ENCODE results near the gene CXCL11.
A peak's percentile ranks its signal among the peaks of the same experiment; 100 is the strongest.
"Not testable (repeated sequence)": the region's sequence is repeated elsewhere in the genome, so short reads cannot be mapped to it uniquely, and the experiment has no call there.

Gene CXCL11

DNA sequence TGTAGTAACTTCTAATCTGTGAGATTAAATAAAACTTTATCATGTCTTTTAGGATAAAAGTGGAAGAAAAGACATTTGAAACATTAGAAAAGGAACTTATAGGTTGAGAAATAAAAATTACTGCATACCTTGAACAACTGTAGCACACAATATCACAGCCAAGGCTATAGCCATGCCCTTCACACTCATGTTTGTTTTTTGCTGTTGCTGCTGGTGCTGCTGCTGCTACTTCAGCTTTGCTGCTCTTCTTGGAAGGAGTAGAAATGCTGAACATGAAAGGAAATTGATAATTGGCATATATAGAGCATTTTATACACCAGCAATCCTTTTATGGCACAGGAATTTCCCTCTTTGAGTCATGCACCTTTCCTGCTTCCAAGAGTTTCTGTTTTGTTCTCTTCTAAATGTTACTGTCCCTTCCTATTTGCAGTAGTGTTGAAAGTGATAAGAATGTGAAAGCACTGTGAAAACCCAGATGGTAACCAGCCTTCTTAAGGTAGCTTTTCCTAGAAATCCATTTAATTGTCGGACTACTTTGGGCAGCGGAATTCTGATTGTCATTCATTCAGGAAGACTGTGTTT is at the start of gene CXCL11:
CXCL11 (minus strand) TSS at position 272 of the 582 bp plus-strand sequence; CDS start at position 189, 83 bp downstream.
- DNase-seq, result no peak

DNA sequence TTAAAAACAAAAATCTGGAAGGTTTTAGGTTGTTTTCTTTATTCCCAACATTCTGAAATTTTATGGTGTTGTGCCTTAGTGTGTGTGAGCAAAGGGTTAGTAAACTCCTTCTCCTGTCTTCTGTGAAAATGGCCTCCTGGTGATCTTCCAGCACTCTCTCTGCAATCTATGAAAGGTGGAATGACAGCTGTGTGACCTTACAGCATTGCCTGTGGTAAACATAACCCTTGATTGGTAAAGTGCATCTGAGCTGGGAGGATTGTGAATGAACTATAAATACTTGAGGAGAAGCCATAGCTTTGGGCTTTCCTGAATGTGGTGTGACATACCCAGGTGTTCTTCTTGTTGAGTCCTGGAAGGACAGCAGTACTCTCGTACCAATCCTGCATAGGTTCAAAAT is 48.7 kb upstream of the CXCL11 start:
- no peak for DNase-seq

DNA sequence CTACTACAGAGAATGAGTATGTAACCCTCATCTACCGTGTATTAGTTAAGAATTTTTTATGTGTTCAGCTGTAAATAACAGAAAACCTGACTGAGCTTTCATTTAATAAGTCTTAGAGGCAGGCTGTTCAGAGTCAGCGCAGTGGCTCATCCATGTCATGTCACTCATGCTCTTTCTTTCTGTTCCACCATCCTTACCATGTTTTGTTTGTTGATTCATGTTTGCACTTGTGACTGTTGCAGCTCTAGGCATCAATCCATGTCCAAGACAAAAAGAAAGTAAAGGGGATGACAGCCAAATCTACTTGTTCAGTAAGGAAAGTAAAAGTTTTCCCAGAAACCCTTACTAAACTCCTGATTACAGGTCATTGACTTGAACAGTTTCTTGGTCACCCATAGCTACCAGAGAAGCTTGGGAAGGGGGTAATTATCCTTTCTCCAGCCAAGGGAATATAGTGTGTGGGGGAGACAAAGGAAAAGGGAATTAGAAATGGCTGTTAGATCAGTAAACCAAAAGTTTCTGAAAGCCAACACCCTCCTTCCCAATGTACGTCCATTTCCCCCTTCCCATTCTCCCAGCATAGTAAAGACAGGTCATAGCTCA is 47.6 kb upstream of the CXCL11 start:
- DNase-seq, result no peak

DNA sequence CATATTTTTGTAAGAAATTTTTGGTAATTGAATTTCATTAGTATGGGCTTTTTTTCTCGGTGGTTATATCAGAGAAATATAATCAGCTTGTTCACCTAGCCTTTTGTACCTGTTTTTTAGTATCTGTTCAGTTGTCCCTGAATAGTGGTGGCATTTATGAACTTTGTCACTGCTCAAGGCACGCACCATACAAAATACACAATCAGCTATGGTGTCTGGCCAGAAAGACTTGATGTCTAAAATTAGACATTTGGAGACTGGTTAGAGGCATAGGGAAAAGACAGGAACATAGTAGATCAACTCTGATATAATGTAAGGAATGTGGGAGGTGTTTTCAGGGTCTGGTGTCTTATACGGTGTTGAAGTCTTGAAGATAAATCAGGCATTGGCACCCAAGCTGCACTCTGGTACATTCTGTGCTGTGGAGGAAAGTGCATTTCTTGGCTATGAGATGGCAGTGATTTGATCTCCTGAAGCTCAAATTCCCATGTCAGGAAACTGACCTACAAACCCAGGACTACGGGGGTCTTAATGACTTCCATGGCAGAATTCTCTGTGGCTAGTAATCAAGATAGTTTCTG is 42.3 kb upstream of the CXCL11 start:
- no peak for DNase-seq

DNA sequence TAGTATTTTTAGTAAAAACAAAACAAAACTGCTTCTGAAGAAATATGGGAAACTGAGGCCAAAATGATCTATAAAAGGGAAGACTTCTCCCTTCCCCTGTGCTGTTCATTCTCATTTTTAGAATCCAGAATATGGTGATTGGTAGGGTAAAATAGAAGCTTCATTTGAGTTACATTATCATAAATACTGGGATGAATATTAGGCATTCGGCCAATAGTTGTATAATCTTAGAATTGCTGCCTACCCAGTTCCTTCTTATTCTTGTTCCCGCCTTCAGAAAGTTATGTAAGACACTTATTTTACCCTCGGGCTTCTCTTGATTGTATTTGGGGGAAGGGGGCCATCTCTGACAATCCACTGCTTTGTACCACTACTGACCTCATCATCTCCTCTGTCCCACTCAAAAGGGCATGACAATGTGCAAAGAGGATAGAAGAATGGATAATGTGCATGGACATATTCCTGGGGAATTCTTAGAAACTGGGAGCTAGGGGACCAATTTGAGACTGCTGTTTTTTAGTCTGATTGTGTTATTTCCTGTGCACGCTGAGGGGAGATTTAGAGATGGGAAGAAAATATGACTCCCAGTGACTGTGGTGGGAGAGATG is 39.2 kb upstream of the CXCL11 start:
- DNase-seq, result no peak

DNA sequence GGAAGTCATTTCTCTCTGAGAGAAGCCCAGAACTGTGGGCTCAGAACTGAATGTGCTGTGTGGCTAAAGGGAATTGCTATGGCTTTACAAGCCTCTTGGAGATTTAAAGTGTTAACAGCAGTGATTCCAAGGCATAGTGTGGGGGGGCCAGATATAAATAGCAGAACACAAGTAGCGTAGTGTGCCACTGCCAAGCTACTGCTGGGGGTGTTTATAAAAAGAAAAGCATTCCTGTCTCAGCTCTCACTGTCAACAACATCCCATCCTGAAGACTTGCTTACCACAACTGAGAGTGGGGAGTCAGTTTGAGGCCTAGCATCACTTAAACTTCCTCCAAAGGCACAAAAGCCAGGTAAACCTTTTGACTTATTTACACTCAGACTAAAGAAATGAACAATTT is 38.6 kb upstream of the CXCL11 start, which contains the start of gene ART3:
ART3 (plus strand) TSS at position 242 of the 400 bp plus-strand sequence. CDS start 1,181 bp downstream, outside the sequence.
- DNase-seq, result no peak

DNA sequence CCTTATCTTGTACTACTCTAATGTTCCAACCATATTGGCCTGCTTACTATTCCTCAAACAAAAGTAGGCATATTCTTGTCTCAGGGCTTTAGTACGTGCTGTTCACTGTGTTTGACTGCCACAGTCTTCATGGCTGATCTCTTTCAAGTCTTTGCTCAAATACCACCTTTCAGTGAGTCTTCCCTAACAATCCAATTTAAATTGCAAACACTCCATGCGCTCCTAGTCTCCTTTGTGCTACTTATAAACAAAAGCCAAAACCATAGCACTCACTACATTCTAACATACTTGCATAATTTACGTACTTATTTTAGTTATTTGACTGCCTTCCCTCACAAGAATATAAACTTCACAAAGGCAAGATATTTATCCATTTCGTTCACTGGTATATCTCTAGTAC is 36.9 kb upstream of the CXCL11 start:
- no peak for DNase-seq

DNA sequence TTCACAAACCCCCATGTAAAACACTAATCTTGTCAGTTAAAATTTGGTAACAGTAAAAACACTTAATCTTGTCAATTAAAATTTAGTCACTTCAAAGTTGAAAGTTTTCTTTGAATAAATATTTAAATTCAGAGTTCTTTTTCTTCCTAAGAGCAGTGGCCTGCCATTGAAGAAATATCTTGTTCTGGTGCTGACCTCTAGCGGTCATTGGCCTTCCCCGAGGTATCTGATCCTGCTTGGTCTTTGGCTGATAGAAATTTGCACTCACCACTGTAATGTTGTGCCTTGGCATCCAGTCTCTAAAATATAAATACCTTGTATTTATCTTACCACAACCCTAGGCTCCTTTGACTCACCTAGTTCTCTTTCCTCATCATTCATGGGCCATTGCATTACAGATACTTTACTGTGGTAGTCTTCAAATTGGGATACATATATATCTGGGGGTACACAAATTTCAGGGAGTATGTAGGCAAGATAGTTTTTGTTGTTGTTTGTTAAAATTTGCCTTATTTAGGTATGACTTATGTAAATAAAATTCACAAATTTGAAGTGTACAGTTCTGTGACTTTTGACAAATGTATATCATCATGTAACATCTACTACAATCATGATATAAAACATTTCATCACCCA is 31.9 kb upstream of the CXCL11 start:
- peak; percentile 62 for DNase-seq

DNA sequence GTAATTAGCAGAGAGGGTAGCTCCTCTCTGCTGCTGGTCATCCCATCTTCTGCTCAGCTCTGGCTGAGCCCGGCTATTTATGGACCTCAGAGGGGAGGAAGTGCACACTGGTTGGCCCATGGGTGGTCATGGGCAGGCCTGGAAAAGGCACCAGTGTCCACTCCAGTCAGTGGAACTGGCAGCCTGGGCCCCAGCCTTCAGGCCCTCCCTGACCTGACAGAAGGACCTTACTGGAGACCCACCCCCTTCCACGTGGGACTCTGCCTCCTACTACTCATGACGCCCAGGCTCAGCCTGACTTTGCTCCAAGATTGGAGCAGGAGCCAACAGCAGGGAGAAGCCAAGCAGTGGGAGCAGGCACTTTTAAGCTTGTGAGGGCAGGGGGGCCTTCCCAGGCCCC is 30.7 kb upstream of the CXCL11 start:
- DNase-seq, result no peak

DNA sequence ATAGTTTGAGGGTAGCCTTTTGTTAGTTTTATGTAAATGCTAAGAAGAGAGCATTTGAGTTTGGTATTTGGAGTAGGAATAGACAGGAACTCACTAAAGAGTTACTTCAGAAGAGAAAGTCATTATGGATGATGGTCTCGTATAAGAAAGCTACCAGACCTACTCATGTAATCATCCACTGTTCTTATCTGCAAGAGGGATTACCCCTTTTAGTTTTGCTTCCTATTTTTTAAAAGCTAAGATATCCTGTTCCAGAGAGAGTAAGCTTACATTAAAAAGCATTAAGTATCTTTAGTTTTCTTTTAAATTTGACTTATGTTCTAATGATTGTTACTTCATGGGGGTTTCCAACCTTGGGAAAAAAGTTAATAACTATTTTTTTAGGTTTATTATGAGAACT is 26.1 kb upstream of the CXCL11 start:
- no peak for DNase-seq

DNA sequence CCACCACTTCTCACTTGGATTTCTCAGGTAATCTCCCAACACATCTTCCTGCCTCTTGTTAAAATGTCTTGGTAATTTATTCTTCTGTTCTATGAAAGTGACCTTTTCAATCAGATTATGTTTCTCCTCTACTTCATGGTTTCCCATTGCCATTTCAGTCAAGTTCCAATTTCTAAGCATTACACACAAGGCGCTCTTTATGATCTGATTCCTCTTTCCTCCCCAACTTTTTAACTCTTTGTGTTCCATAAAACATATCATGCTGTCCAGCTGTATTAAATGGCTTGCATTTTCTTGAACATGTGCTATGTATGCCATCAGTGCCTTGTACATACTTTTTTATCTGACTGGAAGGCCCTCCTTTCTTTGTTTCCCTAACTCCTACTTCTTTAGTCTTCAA is 25.6 kb upstream of the CXCL11 start:
- DNase-seq, result no peak

DNA sequence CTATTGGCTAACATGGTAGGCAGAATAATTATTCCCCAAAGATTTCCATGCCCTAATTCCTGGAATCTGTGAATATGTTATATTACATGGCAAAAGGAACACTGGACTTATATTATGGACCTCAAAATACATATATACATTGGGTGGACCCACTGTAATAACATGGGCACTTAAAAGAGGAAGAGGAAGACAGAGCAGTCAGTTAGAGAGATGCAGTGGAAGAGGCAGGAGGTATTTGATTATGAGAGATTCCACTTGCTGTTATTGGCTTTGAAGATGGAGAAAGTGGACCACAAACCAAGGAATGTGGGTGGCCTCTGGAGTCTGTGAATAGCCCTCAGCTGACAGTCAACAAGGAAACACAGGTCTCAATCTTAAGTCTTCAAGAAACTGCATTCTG is 24.6 kb upstream of the CXCL11 start:
- DNase-seq, result no peak

DNA sequence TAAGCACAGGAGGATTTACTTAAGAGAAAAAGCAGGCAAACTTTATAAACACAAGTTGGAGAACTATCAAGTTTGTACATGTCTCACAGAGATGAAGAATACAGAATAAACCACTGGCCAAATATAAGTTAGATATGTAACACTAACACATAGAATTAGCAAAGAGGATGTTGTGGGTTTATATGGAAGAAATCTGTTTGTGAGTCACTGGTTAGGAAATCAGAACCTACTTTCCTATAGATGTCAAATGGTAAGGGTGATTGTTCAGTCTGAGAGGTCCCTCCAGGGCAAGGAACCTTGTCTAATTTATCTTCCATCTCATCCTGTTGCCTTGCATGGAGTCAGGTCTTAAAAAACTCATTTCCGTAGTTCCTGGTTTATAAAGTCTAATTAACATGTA is 23.9 kb upstream of the CXCL11 start:
- DNase-seq, result no peak

DNA sequence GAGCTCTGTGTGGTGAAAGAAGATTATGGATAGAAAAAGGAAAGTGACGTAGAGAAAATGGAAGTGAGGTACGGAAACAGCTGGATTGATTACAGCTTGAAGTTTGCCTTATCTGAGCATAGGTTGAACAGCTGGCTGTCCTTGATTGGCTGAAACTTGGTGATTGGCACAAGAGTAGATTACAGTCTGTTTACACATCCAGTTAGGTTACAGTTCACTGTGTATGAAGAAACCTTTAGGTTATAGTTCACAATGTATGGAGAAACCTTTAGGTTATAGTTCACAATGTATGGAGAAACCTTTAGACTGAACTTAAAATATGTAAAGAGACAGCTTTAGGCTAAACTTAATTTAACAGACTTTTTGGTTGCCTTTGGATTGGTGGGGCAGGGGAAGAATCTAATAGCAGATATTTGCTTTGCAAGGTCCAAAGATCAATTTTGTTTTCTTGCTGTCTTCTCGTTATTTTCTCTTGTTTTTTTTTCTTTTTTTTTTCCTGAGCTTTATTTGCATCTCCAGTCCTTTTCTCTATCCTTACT is 23.1 kb upstream of the CXCL11 start:
- DNase-seq, result no peak

DNA sequence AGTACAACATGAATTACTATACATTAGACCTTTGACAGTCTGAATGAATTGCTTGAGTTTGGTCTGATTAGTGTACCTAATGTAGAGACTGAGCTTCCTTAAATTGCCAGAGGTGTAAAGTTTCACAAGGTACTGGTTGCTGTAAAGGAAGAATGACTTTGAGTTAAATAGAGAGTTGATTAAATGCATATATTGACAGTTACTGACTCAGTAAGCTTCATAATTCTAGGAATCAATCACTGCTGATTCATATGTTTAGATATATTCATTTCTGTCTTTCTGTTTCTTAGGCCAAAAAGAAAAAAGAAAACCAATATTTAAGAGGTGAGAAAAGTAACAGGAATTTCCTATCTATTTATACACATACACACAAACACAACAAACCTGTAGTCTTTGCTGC is 22.4 kb upstream of the CXCL11 start:
- no peak for DNase-seq

DNA sequence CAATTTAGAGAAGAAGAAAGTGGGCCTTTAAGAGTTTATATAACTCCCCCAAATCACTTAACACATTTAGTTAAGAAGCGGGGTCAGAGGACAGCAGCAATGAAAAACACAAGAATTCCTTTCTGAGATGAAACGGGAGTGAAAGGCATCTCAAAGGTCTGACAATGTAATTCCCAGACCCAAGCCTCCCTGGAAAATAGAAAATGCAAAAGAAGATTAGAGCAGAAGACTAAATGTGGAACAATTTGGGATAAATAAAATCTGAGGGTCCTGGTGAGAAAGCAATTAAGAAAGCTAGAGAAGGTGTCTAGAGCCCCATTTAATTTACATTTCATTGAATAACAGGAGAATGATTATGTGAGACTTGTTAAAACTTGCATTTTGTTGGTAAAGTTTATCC is 19.6 kb upstream of the CXCL11 start:
- DNase-seq, result no peak

DNA sequence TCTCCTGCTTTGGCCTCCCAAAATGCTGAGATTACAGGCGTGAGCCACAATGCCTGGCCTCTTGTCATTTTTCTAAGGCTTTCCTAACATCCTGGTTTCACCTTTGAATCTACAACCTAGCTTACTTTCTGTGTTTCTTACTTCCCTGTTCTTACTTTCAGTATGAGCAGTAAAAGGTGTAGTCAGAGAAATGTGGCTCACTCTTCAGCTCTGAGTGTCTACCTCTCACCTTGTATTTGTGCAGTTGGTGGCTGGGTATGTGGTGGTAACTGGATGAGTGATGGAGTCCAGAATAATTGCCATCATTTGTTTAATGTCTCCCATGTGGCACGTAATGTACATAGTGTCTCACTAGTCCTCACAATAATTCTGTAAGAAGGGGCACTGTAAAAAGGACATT is 19.1 kb upstream of the CXCL11 start:
- no peak for DNase-seq

DNA sequence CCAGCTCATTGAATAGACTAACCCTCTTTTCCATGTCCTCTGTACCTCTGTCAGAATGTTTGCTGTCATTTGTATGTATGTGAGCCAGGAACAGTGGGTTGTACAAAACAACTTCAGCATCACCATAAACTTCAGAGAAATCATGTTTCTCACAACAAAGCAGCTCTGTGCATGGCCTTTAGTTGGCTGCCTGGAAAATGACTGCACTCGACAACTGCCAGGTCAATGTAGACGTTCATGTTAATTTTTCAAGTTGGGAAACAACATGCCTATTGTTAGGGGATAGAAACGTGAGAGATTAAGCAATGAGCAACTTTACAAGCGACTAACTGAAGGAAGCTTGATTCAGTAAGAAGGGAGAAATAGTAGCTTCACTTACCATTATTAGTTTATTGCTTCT is 17.9 kb upstream of the CXCL11 start:
- no peak for DNase-seq

DNA sequence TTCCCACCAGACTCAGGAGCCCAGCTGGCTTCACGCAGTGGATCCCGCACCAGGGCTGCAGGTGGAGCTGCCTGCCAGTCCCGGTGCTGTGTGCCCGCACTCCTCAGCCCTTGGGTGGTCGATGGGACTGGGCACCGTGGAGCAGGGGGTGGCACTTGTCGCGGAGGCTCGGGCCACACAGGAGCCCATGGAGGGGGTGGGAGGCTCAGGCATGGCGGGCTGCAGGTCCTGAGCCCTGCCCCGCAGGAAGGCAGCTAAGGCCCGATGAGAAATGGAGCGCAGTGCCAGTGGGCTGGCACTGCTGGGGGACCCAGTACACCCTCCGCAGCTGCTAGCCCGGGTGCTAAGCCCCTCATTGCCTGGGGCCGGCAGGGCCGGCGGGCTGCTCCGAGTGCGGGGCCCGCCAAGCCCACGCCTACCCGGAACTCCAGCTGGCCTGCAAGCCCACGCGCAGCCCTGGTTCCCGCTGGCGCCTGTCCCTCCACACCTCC is 14.7 kb upstream of the CXCL11 start:
- not testable (repeated sequence) for DNase-seq

DNA sequence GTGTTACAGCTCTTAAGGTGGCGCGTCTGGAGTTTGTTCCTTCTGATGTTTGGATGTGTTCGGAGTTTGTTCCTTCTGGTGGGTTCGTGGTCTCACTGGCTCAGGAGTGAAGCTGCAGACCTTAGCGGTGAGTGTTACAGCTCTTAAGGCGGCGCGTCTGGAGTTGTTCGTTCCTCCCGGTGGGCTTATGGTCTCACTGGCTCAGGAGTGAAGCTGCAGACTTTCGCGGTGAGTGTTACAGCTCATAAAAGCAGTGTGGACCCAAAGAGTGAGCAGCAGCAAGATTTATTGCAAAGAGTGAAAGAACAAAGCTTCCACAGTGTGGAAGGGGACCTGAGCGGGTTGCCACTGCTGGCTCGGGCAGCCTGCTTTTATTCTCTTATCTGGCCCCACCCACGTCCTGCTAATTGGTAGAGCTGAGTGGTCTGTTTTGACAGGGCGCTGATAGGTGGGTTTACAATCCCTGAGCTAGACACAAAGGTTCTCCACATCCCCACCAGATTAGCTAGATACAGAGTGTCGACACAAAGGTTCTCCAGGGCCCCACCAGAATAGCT is 14.1 kb upstream of the CXCL11 start:
- not testable (repeated sequence) for DNase-seq

DNA sequence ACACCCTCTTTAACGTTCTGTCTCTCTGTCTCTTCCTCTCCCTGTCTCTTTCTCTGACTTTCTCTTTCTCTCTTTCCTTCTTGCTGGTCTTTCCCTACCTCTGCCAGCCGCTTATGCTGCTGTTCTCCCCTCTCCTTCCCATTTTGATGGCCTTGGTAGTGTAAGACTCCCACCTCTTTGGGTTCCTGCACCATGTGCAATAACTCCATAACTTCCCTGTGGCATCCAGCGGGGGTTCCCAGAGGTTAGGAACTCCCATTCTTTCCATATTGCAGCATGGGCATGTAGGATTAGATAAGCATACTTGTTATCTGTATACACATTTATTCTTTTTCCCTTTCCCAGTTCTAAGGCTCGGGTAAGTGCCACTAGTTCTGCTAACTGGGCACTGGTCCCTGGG is 8.8 kb upstream of the CXCL11 start:
- DNase-seq, result not testable (repeated sequence)

DNA sequence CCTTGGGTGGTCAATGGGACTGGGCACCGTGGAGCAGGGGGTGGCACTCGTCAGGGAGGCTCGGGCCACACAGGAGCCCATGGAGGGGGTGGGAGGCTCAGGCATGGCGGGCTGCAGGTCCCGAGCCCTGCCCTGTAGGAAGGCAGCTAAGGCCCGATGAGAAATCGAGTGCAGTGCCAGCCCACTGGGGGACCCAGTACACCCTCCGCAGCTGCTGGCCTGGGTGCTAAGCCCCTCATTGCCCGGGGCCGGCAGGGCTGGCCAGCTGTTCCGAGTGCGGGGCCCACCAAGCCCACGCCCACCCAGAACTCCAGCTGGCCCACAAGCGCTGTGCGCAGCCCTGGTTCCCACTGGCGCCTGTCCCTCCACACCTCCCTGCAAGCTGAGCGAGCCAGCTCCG is 7.4 kb upstream of the CXCL11 start:
- not testable (repeated sequence) for DNase-seq
